Karpas-422 (cell line): ENCODE data around the gene TRPC1. TPM values are rescaled to one million over a fixed set of nuclear protein-coding genes. Genes with fewer than 3 reads are reported as not detected.

ENCODE experiments used
- DNase-seq: peaks from one replicate; pipeline ENCODE4 v3.0.0-alpha.2; 2015
- H2AFZ ChIP-seq: fragments of 200-600 bp; sonication (generic); 2 replicates; pipeline ENCODE4 v1.6.1; 2014; ENCODE audit warnings: antibody characterized with exemption, low read length, mixed read lengths
- H3K27ac ChIP-seq: fragments of 200-600 bp; sonication (generic); 2 replicates; pipeline ENCODE4 v1.5.1; 2014; ENCODE audit warnings: mild to moderate bottlenecking, low read length, moderate library complexity
- H3K27me3 ChIP-seq: fragments of 200-600 bp; sonication (generic); 2 replicates; pipeline ENCODE4 v1.6.1; 2014; ENCODE audit warnings: low read length, mixed read lengths
- H3K36me3 ChIP-seq: fragments of 200-600 bp; sonication (generic); 2 replicates; pipeline ENCODE4 v1.6.1; 2014; ENCODE audit warnings: low read length, mixed read lengths; ENCODE audit not compliant: insufficient read depth
- H3K4me1 ChIP-seq: fragments of 200-600 bp; sonication (generic); 2 replicates; pipeline ENCODE4 v1.6.1; 2014; ENCODE audit warnings: mild to moderate bottlenecking, low read length, mixed read lengths
- H3K4me2 ChIP-seq: fragments of 200-600 bp; sonication (generic); 2 replicates; pipeline ENCODE4 v1.6.1; 2014; ENCODE audit warnings: low read length, low read depth, mild to moderate bottlenecking; ENCODE audit not compliant: poor library complexity, severe bottlenecking
- H3K4me3 ChIP-seq: fragments of 200-600 bp; sonication (generic); 2 replicates; pipeline ENCODE4 v1.5.1; 2014; ENCODE audit warnings: mild to moderate bottlenecking, antibody characterized with exemption, low read length, mixed read lengths
- H3K79me2 ChIP-seq: fragments of 200-600 bp; sonication (generic); 2 replicates; pipeline ENCODE4 v1.6.1; 2014; ENCODE audit warnings: mild to moderate bottlenecking, low read length, mixed read lengths
- H3K9ac ChIP-seq: fragments of 200-600 bp; sonication (generic); 2 replicates; pipeline ENCODE4 v1.6.0; 2014; ENCODE audit warnings: low read length
- H3K9me2 ChIP-seq: fragments of 200-600 bp; sonication (generic), shearing (Covaris generic); replicated peaks from 2 replicates; pipeline ENCODE4 v1.6.0; 2014; ENCODE audit warnings: mild to moderate bottlenecking, low read length, moderate library complexity; ENCODE audit not compliant: insufficient read depth
- H3K9me3 ChIP-seq: fragments of 300-700, 200-600 bp; sonication (generic); 2 replicates; pipeline ENCODE4 v1.6.1; 2014; ENCODE audit warnings: low read length, mixed read lengths
- H4K20me1 ChIP-seq: fragments of 200-600 bp; sonication (generic); 2 replicates; pipeline ENCODE4 v1.6.1; 2014; ENCODE audit warnings: mild to moderate bottlenecking, antibody characterized with exemption, low read length, low read depth; ENCODE audit not compliant: insufficient read depth
- total RNA-seq: library from RNA; depleted of rRNA; stranded (reverse); fragments of >200 nt; shearing (Covaris generic); gene quantifications from 2 replicates; pipeline ENCODE4 v1.2.3, GENCODE V29; 2014; ENCODE audit warnings: low replicate concordance

Gene TRPC1
- total RNA-seq, 1 experiment from 2014 or later = 0.75 TPM

GRCh38 chr3:142818651-142819050 is 94.8 kb downstream of the TRPC1 start:
- Histone ChIP-seq H3K4me1 (no peaks in the 10 kb centered on the region), H3K27ac (no peak overlapping the region), H3K9ac (no peak overlapping the region), H3K4me2 (no peak overlapping the region), H3K9me3 (no peaks in the 10 kb centered on the region), H4K20me1 (no peaks in the 10 kb centered on the region), H3K79me2 (no peaks in the 10 kb centered on the region), H2AFZ (no peak overlapping the region), H3K36me3 (no peaks in the 10 kb centered on the region), H3K4me3 (no peak overlapping the region), H3K9me2 (no peaks in the 10 kb centered on the region), H3K27me3 (no peaks in the 10 kb centered on the region)
- no peak for DNase-seq

DNA sequence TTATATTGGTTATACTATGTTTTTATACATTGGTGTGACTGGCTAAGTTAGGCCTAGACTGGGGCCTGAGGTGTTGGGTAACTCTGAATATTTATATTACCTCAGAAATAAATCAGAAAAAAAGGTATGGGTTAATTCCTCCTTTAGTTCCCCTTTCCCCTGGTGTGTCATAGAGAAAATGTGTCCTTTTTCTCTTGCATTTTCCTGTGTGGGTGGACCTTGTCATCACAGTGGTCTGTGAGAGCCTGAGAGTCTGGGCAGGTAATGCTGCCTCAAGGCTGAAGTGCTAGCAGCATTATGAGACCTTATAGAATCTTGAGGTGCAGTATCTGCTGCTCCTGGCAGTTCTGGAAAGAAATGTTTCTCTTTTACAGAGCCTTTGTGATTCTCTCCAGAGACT is 95.3 kb downstream of the TRPC1 start:
- H4K20me1 ChIP-seq = no peaks in the 10 kb centered on the region

GRCh38 chr3:142828703-142829305 is 105.0 kb downstream of the TRPC1 start:
- no peak overlapping the region for H3K4me2 ChIP-seq
- no peaks in the 10 kb centered on the region for H4K20me1 ChIP-seq
- H3K27ac ChIP-seq = no peak overlapping the region
- H2AFZ ChIP-seq = no peak overlapping the region; the same call in 1 of the 2 replicates
- H3K4me3 ChIP-seq = no peak overlapping the region
- H3K4me1 ChIP-seq = no peaks in the 10 kb centered on the region
- DNase-seq = peak; percentile 88
- no peaks in the 10 kb centered on the region for H3K79me2 ChIP-seq
- no peaks in the 10 kb centered on the region for H3K27me3 ChIP-seq
- no peaks in the 10 kb centered on the region for H3K36me3 ChIP-seq
- H3K9me3 ChIP-seq = no peaks in the 10 kb centered on the region
- no peak overlapping the region for H3K9ac ChIP-seq
- H3K9me2 ChIP-seq = no peaks in the 10 kb centered on the region

More for the DNA sequence above, 95.3 kb downstream of the TRPC1 start:
- Histone ChIP-seq H3K9me3 (no peaks in the 10 kb centered on the region), H3K36me3 (no peaks in the 10 kb centered on the region), H3K9ac (no peak overlapping the region), H3K27ac (no peak overlapping the region), H3K4me2 (no peak overlapping the region), H3K79me2 (no peaks in the 10 kb centered on the region), H2AFZ (no peak overlapping the region), H3K4me3 (no peak overlapping the region), H3K9me2 (no peaks in the 10 kb centered on the region), H3K27me3 (no peaks in the 10 kb centered on the region), H3K4me1 (no peaks in the 10 kb centered on the region)
- no peak for DNase-seq

DNA sequence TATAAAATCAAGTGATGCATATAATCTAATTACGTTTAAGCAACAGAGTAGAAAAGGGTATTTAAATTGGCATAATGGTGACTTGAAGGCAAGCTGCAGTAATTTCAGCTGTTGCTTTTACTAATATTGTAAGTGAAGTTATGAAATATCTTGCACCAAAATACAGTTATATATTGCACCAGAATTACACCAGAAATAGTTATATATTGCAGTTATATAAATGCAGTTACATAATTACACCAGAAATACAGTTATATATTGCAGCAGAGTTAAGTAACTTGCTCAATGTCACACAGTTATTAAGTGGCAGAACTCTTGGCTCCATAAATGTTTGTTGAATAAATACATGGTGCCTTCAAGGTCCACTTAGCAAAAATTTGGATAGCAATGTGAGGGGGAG is 113.7 kb downstream of the TRPC1 start:
- Histone ChIP-seq H4K20me1 (no peaks in the 10 kb centered on the region), H2AFZ (no peak overlapping the region), H3K27ac (no peak overlapping the region), H3K9me2 (no peaks in the 10 kb centered on the region), H3K9ac (no peak overlapping the region), H3K9me3 (no peaks in the 10 kb centered on the region), H3K4me1 (no peaks in the 10 kb centered on the region), H3K4me2 (no peak overlapping the region), H3K27me3 (no peaks in the 10 kb centered on the region), H3K4me3 (no peak overlapping the region), H3K79me2 (no peaks in the 10 kb centered on the region), H3K36me3 (no peaks in the 10 kb centered on the region)
- DNase-seq = no peak

DNA sequence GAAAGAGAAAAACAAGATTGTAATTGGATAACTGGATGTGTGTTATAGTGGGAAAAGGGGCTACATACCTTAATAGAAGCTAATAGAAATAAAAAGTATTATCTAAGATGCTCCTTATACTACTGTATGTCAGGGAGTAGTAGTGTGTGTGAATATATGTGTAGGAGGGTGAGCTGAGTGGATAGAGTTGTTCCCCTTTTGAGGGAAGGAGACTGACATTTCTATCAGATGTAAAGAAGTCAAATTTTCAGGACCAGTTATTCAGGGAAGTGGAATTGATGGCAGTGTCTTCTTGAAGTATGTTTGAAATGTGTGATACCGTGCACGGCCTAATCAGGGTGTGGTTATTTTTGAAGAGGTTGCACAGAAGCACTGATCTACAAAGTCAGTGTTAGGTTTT is 116.0 kb downstream of the TRPC1 start:
- H3K79me2 ChIP-seq = no peaks in the 10 kb centered on the region
- no peaks in the 10 kb centered on the region for H3K9me2 ChIP-seq
- H3K4me2 ChIP-seq = no peak overlapping the region
- no peak overlapping the region for H2AFZ ChIP-seq
- H3K4me3 ChIP-seq = no peak overlapping the region
- no peaks in the 10 kb centered on the region for H4K20me1 ChIP-seq
- H3K4me1 ChIP-seq = no peaks in the 10 kb centered on the region
- H3K27me3 ChIP-seq = no peaks in the 10 kb centered on the region
- H3K9me3 ChIP-seq = no peaks in the 10 kb centered on the region
- DNase-seq = no peak
- H3K9ac ChIP-seq = no peak overlapping the region
- no peak overlapping the region for H3K27ac ChIP-seq
- no peaks in the 10 kb centered on the region for H3K36me3 ChIP-seq

GRCh38 chr3:142844339-142844977 is 120.6 kb downstream of the TRPC1 start:
- Histone ChIP-seq H3K27ac (no peak overlapping the region), H3K36me3 (no peaks in the 10 kb centered on the region), H3K9ac (no peak overlapping the region), H3K9me3 (no peaks in the 10 kb centered on the region), H3K4me2 (no peak overlapping the region), H3K4me3 (no peak overlapping the region), H3K4me1 (no peaks in the 10 kb centered on the region), H3K27me3 (no peaks in the 10 kb centered on the region), H3K9me2 (no peaks in the 10 kb centered on the region), H3K79me2 (no peaks in the 10 kb centered on the region), H2AFZ (no peak overlapping the region), H4K20me1 (no peaks in the 10 kb centered on the region)
- DNase-seq = peak; percentile 77

DNA sequence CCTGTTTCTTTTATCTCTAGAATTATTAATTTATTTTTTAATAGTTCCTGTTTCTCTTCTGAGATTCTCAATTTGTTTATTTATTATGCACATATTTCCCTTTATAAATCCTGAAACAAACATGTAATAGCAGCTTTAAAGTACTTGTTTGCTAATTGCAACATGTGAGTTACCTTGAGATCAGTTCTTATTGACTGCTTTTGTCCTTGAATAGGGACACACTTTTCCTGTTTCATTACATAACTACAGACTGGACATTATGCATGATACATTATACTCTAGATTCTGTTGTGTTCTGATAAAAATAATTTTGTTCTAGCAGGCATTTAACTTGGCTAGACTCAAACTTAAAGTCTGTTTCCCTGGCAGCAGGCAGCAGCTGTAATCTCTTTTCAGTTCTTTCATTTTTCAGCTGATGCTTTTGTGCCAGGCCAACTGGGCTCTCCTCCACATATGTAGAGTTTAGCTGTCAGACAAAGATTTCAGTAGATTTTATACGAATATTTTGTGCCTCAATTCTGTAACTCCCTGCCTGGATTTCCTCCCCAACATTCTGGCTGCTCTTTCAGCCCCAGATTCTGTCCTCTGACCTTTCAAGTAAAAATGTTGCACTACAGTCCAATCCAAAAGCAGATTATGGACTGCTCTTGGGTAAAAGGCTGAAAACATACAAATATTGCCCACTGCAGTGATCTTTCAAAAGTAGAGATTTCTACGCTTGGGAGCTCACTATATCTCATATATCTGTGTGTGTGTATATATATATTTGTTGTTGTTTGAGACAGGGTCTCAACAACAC is 123.1 kb downstream of the TRPC1 start:
- Histone ChIP-seq H3K79me2 (no peaks in the 10 kb centered on the region), H4K20me1 (no peaks in the 10 kb centered on the region), H3K4me1 (no peaks in the 10 kb centered on the region), H3K27ac (no peak overlapping the region), H3K9me2 (no peaks in the 10 kb centered on the region), H3K9ac (no peak overlapping the region), H2AFZ (no peak overlapping the region), H3K4me3 (no peak overlapping the region), H3K4me2 (no peak overlapping the region), H3K36me3 (no peaks in the 10 kb centered on the region), H3K9me3 (no peaks in the 10 kb centered on the region), H3K27me3 (no peaks in the 10 kb centered on the region)
- no peak for DNase-seq

DNA sequence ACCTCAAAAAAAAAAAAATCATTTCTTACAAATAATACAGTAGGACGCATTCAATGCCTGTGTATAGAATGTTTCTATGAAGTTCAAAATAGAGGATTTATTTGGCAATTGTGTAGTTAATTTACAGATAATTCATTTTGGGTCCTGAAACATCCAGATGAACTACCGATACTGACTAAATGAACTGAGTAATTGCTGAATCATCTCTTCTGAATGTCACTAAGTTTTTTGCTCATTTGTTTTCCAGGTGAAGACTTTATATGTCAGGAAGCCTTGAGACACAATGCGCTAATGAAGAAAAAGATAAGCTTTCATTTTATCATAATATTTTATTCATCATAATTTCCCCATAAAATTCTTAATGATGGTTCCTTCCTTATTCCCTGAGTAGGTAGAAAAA is 125.3 kb downstream of the TRPC1 start:
- no peak overlapping the region for H3K4me3 ChIP-seq
- no peak overlapping the region for H3K4me2 ChIP-seq
- no peaks in the 10 kb centered on the region for H4K20me1 ChIP-seq
- H3K27ac ChIP-seq = no peak overlapping the region
- H3K79me2 ChIP-seq = no peaks in the 10 kb centered on the region
- H3K9me3 ChIP-seq = no peaks in the 10 kb centered on the region
- no peaks in the 10 kb centered on the region for H3K36me3 ChIP-seq
- H3K9me2 ChIP-seq = no peaks in the 10 kb centered on the region
- H3K27me3 ChIP-seq = no peaks in the 10 kb centered on the region
- no peak for DNase-seq
- H3K9ac ChIP-seq = no peak overlapping the region
- H2AFZ ChIP-seq = no peak overlapping the region
- H3K4me1 ChIP-seq = peaks cover 7% of the 10 kb centered on the region
